H9 (cell line): ENCODE measurements around the gene PCDHB12. TPM values are rescaled to one million over a fixed set of nuclear protein-coding genes. Genes with fewer than 3 reads are reported as not detected.

Source experiments
- DNase-seq: peaks from one replicate; pipeline ENCODE4 v3.0.0-alpha.2; 2017
- H2AFZ ChIP-seq: one replicate; pipeline ENCODE4 v1.6.1; 2013; ENCODE audit warnings: mild to moderate bottlenecking, low read length, control low read depth, moderate library complexity
- H2AK5ac ChIP-seq: 2 replicates; pipeline ENCODE4 v1.6.1; 2013; ENCODE audit warnings: low read length, control low read depth, mixed read lengths; ENCODE audit not compliant: insufficient read length
- H2BK120ac ChIP-seq: one replicate; pipeline ENCODE4 v1.6.1; 2013; ENCODE audit warnings: low read depth, mild to moderate bottlenecking, low read length, control low read depth, inconsistent platforms; ENCODE audit not compliant: poor library complexity, severe bottlenecking
- H2BK12ac ChIP-seq: 2 replicates; pipeline ENCODE4 v1.6.1; 2013; ENCODE audit warnings: low read length, control low read depth, mixed read lengths, low read depth; ENCODE audit not compliant: insufficient read length
- H2BK15ac ChIP-seq: 2 replicates; pipeline ENCODE4 v1.6.1; 2013; ENCODE audit warnings: low read depth, low read length, control low read depth
- H2BK20ac ChIP-seq: one replicate; pipeline ENCODE4 v1.6.1; 2013; ENCODE audit warnings: low read depth, mild to moderate bottlenecking, low read length, control low read depth, inconsistent platforms; ENCODE audit not compliant: poor library complexity, severe bottlenecking
- H2BK5ac ChIP-seq: 2 replicates; pipeline ENCODE4 v1.6.1; 2013; ENCODE audit warnings: low read length, control low read depth, mixed read lengths; ENCODE audit not compliant: insufficient read length
- H3K14ac ChIP-seq: 2 replicates; pipeline ENCODE4 v1.6.1; 2013; ENCODE audit warnings: low read length, control low read depth; ENCODE audit not compliant: insufficient read depth
- H3K18ac ChIP-seq: 2 replicates; pipeline ENCODE4 v1.6.1; 2013; ENCODE audit warnings: low read depth, mild to moderate bottlenecking, mixed read lengths, low read length, control low read depth; ENCODE audit not compliant: insufficient read length
- H3K23ac ChIP-seq: 2 replicates; pipeline ENCODE4 v1.6.1; 2013; ENCODE audit warnings: low read length, control low read depth, mixed read lengths, low read depth; ENCODE audit not compliant: insufficient read length
- H3K23me2 ChIP-seq: 2 replicates; pipeline ENCODE4 v1.6.1; 2013; ENCODE audit warnings: low read depth, mild to moderate bottlenecking, mixed read lengths, low read length, control low read depth; ENCODE audit not compliant: insufficient read length, poor library complexity, severe bottlenecking
- H3K27ac ChIP-seq: 2 replicates; pipeline ENCODE4 v1.5.1; 2013; ENCODE audit warnings: low read length, control low read depth, mixed read lengths, low read depth; ENCODE audit not compliant: insufficient read length
- H3K27me3 ChIP-seq: 2 replicates; pipeline ENCODE4 v1.6.1; 2013; ENCODE audit warnings: low read length, control low read depth, inconsistent platforms; ENCODE audit not compliant: insufficient read depth
- H3K4ac ChIP-seq: 2 replicates; pipeline ENCODE4 v1.6.1; 2013; ENCODE audit warnings: low read depth, mild to moderate bottlenecking, control low read depth, inconsistent platforms, low read length, moderate library complexity
- H3K4me1 ChIP-seq: 2 replicates; pipeline ENCODE4 v1.6.1; 2013; ENCODE audit warnings: low read length, control low read depth, inconsistent platforms; ENCODE audit not compliant: insufficient read depth
- H3K4me2 ChIP-seq: 2 replicates; pipeline ENCODE4 v1.6.1; 2013; ENCODE audit warnings: low read length, control low read depth, mixed read lengths; ENCODE audit not compliant: insufficient read length, insufficient read depth
- H3K56ac ChIP-seq: 2 replicates; pipeline ENCODE4 v1.6.1; 2013; ENCODE audit warnings: low read depth, mild to moderate bottlenecking, mixed read lengths, low read length, control low read depth; ENCODE audit not compliant: insufficient read length
- H3K79me1 ChIP-seq: 2 replicates; pipeline ENCODE4 v1.6.1; 2013; ENCODE audit warnings: low read depth, mild to moderate bottlenecking, moderate library complexity, low read length, control low read depth, inconsistent platforms; ENCODE audit not compliant: insufficient read depth, poor library complexity, severe bottlenecking
- H3K79me2 ChIP-seq: 2 replicates; pipeline ENCODE4 v1.6.1; 2013; ENCODE audit warnings: low read length, control low read depth, inconsistent platforms; ENCODE audit not compliant: insufficient read depth
- H3K9ac ChIP-seq: 2 replicates; pipeline ENCODE4 v1.6.1; 2013; ENCODE audit warnings: low read length, control low read depth, mixed read lengths; ENCODE audit not compliant: insufficient read length; ENCODE audit errors: extremely low read depth
- H3K9me3 ChIP-seq: one replicate; pipeline ENCODE4 v1.6.1; 2013; ENCODE audit warnings: low read depth, low read length, inconsistent platforms; ENCODE audit not compliant: control insufficient read depth
- H3T11ph ChIP-seq: one replicate; pipeline ENCODE4 v1.6.1; 2013; ENCODE audit warnings: mild to moderate bottlenecking, low read length, control low read depth, inconsistent platforms
- H4K20me1 ChIP-seq: one replicate; pipeline ENCODE4 v1.6.1; 2013; ENCODE audit not compliant: control insufficient read depth, insufficient read length, insufficient read depth
- H4K5ac ChIP-seq: 2 replicates; pipeline ENCODE4 v1.6.1; 2013; ENCODE audit warnings: low read depth, mild to moderate bottlenecking, mixed read lengths, low read length, control low read depth; ENCODE audit not compliant: insufficient read length
- H4K8ac ChIP-seq: replicated peaks from 2 replicates; pipeline ENCODE4 v1.6.1; 2013; ENCODE audit warnings: low read length, control low read depth, mixed read lengths, low read depth; ENCODE audit not compliant: insufficient read length
- H4K91ac ChIP-seq: 2 replicates; pipeline ENCODE4 v1.6.1; 2013; ENCODE audit warnings: low read depth, mild to moderate bottlenecking, moderate library complexity, mixed read lengths, low read length, control low read depth; ENCODE audit not compliant: insufficient read length
- H3K27ac Mint-ChIP-seq, 3 experiments: 2 replicates in 2 of 3; 3 replicates in 1 of 3; pipeline ENCODE4 v1.8.0; 2020 to 2021; ENCODE audit warnings: mixed read lengths in 3 of 3, mild to moderate bottlenecking in 1 of 3, moderate library complexity in 1 of 3
- H3K27me3 Mint-ChIP-seq: 2 replicates; pipeline ENCODE4 v1.8.0; 2021; ENCODE audit warnings: low read depth, mild to moderate bottlenecking, moderate library complexity, mixed read lengths
- H3K36me3 Mint-ChIP-seq, 3 experiments: 2 replicates in 2 of 3; 3 replicates in 1 of 3; pipeline ENCODE4 v1.8.0; 2020 to 2021; ENCODE audit warnings: low read depth in 3 of 3, mixed read lengths in 3 of 3; ENCODE audit not compliant: insufficient read depth in 1 of 3
- H3K4me1 Mint-ChIP-seq, 2 experiments: 2 replicates each; pipeline ENCODE4 v1.8.0; 2020; ENCODE audit warnings: mixed read lengths in 2 of 2
- H3K4me3 Mint-ChIP-seq, 2 experiments: 2 replicates in 1 of 2; 3 replicates in 1 of 2; pipeline ENCODE4 v1.8.0; 2020 to 2021; ENCODE audit warnings: mild to moderate bottlenecking in 2 of 2, mixed read lengths in 2 of 2, moderate library complexity in 1 of 2
- H3K9me3 Mint-ChIP-seq, 2 experiments: 2 replicates in 1 of 2; 3 replicates in 1 of 2; pipeline ENCODE4 v1.8.0; 2020; ENCODE audit warnings: mild to moderate bottlenecking in 2 of 2, mixed read lengths in 2 of 2, moderate library complexity in 1 of 2
- CTCF ChIP-seq: fragments of 200-600 bp; sonication (generic); conservative IDR thresholded peaks from 3 replicates; pipeline ENCODE4 v1.8.0; 2021; ENCODE audit warnings: antibody characterized with exemption, mild to moderate bottlenecking
- WGBS: extraction: QIAGEN DNeasy Blood & Tissue Kit; methylation state at CpG from one replicate; pipeline ENCODE4 v1.1.7; 2013; ENCODE audit warnings: missing lambda C conversion rate, low lambda C conversion rate, mixed read lengths; ENCODE audit not compliant: insufficient read length; ENCODE audit errors: extremely low coverage; 5-methylcytosine and 5-hydroxymethylcytosine counted together
- total RNA-seq: library from RNA; stranded (reverse); gene quantifications from 2 replicates; pipeline ENCODE4 v1.2.1, GENCODE V29; 2021

Gene PCDHB12
- total RNA-seq, 1 experiment from 2014 or later: 3.1 TPM

GRCh38 chr5:141241496-141241895, 33.0 kb downstream of the PCDHB12 start:
- no peak for DNase-seq
- Histone ChIP-seq H2BK12ac (no peak overlapping the region), H3K9ac (no peak overlapping the region), H3K79me1 (no peaks in the 10 kb centered on the region), H2BK120ac (no peak overlapping the region), H3K14ac (no peak overlapping the region), H2BK20ac (no peak overlapping the region), H4K8ac (no peak overlapping the region), H2AK5ac (no peak overlapping the region), H3K23me2 (peaks cover 4% of the 10 kb centered on the region), H3T11ph (no peak overlapping the region), H3K4ac (no peak overlapping the region), H3K18ac (no peak overlapping the region), H3K27me3 (no peaks in the 10 kb centered on the region), H3K79me2 (no peaks in the 10 kb centered on the region), H3K27ac (no peak overlapping the region), H3K23ac (no peak overlapping the region), H2BK5ac (no peak overlapping the region), H2BK15ac (no peak overlapping the region), H4K5ac (no peak overlapping the region), H3K4me1 (no peaks in the 10 kb centered on the region), H2AFZ (no peak overlapping the region), H4K20me1 (no peaks in the 10 kb centered on the region), H4K91ac (no peak overlapping the region), H3K4me2 (no peak overlapping the region), H3K56ac (no peak overlapping the region), H3K9me3 (no peaks in the 10 kb centered on the region)
- no peak overlapping the region for H3K4me3 Mint-ChIP-seq
- H3K27me3 Mint-ChIP-seq: peaks cover under 1% of the 10 kb centered on the region; the same call in 1 of the 2 replicates
- no peak for TF ChIP-seq CTCF
- H3K36me3 Mint-ChIP-seq: peaks cover 14 to 38% (median 17%) of the 10 kb centered on the region in 3 experiments
- peaks cover 0 to 14% of the 10 kb centered on the region in 2 experiments; a peak in 2 of 4 replicates for H3K4me1 Mint-ChIP-seq
- no CpG with 5 or more reads among the region's 43 CpGs for WGBS
- H3K27ac Mint-ChIP-seq: no peak overlapping the region
- peaks cover 55 to 75% of the 10 kb centered on the region in 2 experiments for H3K9me3 Mint-ChIP-seq
